Measurements from ENCODE around the gene SNRNP27.
A peak's percentile ranks its signal among the peaks of the same experiment; 100 is the strongest.
"Not testable (repeated sequence)": the region's sequence is repeated elsewhere in the genome, so short reads cannot be mapped to it uniquely, and the experiment has no call there.

Gene SNRNP27, protein sequence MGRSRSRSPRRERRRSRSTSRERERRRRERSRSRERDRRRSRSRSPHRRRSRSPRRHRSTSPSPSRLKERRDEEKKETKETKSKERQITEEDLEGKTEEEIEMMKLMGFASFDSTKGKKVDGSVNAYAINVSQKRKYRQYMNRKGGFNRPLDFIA

GRCh38 chr2:69893684-69894551, at the start of gene SNRNP27:
Gene SNRNP27, plus strand, starts transcription at chr2:69893956. Its CDS starts 29 bp downstream, at chr2:69893985.
- peak; percentile 32 for DNase-seq

DNA sequence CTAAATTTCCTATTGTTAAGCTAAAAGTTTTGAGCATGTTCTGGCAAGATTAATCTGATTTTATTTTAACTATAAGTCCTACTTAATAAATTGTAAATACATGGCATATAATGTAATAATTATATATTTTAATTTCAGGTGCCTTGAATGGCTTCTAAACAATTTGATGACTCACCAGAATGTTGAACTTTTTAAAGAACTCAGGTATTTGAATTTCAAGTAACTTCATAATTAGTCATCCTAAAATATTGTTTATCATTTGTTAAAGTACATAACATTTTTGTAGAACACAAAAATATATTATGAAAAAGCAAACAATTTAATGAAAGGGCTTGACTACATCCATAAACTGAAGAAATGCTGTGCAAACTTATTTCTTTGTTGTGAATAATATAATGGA, 49.8 kb upstream of the SNRNP27 start:
- DNase-seq, result no peak

GRCh38 chr2:69844560-69844959, 49.2 kb upstream of the SNRNP27 start:
- DNase-seq, result no peak

DNA sequence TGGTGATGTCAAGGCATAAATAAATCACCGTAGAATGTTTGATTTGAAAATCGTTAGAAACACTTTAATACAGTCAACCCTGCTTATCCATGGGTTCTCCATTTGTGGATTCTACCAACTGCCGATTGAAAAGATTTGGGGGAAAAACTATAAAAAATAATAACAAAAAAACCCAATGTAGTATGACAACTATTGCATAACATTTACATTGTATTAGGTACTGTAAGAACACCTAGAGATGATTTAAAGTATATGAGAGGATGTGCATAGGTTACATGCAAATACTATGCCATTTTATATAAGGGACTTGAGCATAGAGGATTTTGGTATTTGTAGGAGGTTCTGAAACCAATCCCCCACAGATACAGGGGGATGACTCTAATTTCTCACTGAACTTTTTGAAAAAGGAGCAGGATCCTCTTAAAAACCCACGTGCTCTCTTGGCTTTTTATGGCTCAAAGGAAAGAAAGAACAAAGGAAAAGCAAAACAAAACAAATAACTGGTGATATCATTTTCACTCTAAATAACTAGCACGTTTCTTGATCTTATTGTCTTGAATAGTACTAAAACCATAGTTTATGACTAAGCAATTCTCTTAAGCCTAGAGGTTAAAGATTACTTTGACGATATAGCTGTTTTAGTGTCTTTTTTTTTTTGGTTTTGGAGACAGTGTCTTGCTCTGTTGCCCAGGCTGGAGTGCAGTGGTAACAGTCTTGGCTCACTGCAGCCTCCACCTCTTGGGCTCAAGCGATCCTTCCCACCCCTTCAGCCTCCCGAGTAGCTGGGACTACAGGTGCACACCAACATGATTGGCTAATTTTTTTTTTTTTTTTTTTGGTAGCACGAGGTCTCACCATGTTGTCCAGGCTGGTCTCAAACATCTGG, 47.3 kb upstream of the SNRNP27 start:
- DNase-seq, result no peak

- no peak for DNase-seq
Observed at GRCh38 chr2:69847068-69847828, 46.5 kb upstream of the SNRNP27 start.

- DNase-seq, result no peak
Observed at GRCh38 chr2:69848186-69848790, 45.5 kb upstream of the SNRNP27 start.

DNA sequence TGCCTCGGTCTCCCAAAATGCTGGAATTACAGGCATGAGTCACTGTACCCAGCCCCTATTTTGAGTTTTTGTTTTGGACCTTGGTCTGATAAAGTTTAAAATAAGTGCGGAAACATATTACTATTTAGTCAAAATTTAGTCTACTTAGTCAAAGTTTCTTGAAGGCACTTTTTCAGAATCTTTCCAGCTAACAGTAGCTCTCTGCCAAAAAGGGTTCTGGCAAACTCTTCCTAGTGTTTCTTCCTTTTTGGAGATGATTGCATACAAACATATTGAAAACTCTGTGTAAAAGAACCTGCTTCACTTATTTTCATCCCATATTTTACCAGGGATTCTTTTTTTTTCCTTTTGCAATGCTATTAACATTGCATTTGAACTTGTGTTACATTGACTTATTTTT, 35.5 kb upstream of the SNRNP27 start:
- DNase-seq, result no peak

- DNase-seq, result no peak
Observed at GRCh38 chr2:69863298-69863697, 30.5 kb upstream of the SNRNP27 start.

GRCh38 chr2:69888451-69888850, 5.3 kb upstream of the SNRNP27 start:
- DNase-seq, result no peak

- DNase-seq, result no peak
Observed at GRCh38 chr2:69889302-69889701, 4.5 kb upstream of the SNRNP27 start.

GRCh38 chr2:69890881-69891280, 2.9 kb upstream of the SNRNP27 start:
- no peak for DNase-seq

DNA sequence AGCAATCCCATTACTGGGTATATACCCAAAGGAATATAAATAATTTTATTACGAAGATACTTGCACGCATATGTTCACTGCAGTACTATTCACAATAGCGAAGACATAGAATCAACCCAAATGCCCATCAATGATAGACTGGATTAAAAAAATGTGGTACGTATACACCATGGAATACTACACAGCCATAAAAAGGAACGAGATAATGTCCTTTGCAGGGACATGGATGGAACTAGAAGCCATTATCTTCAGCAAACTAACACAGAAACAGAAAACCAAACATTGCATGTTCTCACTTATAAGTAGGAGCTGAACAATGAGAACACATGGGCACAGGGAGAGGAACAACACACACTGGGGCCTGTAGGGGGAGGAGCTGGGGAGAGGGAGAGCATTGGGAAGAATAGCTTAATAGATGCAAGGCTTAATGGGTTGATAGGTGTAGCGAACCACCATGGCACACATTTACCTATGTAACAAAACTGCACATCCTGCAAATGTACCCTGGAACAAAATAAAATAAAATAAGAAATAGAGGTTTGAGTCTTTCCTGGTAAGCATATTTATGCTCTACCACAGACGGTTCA, 825 bp upstream of the SNRNP27 start:
- not testable (repeated sequence) for DNase-seq

DNA sequence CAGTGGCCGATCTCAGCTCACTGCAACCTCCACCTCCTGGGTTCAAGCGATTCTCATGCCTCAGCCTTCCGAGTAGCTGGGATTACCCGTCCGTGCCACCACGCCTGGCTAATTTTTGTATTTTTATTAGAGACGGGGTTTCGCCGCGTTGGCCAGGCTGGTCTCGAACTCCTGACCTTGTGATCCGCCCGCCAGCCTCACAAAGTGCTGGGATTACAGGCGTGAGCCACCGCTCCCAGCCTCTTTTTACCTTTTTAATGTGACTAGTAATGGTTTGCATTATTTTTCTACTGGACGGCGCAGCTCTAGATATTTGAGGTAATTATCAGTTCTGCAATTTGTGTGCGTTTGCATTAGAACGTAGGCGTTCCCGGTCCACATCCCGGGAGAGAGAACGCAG, 981 bp downstream of the SNRNP27 start:
- DNase-seq, result not testable (repeated sequence)

DNA sequence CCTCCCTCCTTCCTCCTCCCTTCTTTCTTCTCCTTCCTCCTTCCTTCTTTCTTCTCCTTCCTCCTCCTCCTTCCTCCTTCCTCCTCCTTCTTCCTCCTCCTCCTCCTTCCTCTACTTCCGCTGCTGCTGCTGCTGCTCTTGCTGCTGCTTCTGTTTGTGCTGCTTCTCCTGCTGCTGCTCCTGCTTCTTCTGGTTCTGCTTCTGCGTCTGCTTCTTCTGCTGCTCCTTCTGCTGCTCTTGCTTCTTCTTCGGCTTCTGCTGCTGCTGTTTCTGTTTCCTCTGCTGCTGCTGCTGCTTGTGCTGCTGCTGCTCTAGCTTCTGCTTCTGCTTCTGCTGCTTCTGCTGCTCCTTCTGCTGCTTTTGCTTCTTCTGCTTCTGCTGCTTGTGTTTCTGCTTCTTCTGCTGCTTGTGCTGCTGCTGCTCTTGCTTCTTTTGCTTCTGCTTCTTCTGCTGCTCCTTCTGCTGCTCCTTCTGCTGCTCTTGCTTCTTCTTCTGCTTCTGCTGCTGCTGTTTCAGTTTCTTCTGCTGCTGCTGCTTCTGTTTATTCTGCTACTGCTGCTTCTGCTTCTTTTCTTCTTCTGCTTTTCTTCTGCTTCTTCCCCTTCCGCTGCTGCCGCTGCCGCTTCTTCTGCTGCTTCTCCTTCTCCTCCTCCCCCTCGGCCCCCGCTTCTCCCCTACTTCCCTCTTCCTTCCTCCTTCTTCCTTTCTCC, 8.6 kb downstream of the SNRNP27 start:
- DNase-seq, result no peak

DNA sequence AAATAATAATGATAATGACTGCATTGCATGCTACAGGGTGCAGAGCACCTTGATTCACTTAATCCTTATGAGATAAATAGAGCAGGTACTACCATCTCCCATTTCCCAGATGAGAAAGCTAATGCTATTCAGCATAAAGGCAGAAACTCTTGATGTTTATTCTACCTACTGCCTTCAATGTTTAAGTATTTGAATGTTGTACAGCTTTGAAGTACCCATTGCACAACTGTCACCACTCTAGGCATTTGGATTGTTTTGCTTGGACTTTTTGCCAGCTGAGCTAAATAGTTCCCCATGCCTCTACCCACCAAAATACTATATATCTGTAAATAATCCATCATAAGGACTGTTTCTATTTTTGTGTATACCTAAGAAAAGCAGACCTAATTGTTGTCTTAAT, 13.5 kb downstream of the SNRNP27 start:
- DNase-seq, result no peak

DNA sequence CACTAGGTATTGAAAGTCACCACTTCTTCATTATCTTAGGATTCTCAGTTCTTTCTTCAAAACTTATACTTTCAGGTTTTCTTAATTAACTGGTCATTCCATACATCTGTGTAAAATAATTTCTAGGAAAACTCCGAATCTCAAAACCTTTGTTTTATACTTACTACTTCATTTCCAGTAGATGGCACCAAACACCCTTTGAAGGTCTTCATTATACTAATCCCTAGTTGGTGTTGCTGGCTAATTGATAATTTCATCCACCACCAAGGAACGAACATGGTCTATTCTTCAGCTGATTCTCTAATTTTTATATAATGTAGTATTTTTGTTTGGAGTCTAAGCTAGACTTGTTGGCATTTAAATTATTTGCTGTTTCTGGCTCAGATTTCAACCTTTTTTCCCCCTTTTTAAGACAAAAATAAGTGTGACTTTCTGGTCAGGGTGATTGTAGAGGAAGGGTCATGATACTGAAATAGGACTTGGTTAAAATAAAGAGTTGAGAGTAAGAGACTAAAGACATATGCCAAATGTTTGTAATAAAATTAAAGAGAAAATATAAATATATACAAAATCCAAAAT, 18.3 kb downstream of the SNRNP27 start:
- DNase-seq, result no peak

DNA sequence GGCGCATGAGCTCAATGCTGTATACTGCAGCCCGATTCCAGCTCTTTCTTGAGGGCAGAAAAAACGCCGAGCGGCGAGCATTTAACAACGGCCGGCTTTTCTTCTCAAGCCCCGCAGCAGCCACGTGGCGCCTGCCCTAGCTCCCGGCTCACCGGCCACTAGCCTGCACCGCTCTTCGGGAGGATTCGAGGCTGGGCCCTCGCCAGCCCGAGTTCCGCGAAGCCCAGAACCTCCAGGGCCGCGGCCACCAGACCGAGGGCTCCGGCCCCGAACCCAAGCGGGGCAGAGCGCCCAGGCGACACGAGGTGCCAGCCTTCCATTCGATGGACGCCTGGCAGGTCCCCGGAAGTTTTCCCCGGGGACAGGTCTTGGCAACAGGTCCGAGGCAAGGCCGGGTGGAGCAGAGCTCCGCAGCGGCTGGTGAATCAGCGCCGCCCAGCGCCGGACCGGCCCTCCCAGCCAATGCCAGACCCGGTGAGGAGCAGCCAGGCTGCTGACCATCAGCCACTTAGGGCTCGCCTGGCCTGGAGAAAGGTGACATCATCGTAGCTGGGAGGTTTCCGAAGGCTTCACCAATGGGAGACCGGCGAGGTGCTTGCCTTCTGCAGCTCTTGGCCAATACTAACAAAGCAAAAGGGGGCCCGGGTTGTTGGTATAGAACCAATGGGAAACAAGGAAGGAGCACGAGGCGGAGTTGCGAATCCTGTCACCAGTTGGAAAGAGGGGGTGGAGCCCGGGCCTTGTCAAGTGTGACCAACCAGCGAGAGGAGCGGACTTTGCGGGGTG, 20.6 kb downstream of the SNRNP27 start:
- peak; percentile 74 for DNase-seq

DNA sequence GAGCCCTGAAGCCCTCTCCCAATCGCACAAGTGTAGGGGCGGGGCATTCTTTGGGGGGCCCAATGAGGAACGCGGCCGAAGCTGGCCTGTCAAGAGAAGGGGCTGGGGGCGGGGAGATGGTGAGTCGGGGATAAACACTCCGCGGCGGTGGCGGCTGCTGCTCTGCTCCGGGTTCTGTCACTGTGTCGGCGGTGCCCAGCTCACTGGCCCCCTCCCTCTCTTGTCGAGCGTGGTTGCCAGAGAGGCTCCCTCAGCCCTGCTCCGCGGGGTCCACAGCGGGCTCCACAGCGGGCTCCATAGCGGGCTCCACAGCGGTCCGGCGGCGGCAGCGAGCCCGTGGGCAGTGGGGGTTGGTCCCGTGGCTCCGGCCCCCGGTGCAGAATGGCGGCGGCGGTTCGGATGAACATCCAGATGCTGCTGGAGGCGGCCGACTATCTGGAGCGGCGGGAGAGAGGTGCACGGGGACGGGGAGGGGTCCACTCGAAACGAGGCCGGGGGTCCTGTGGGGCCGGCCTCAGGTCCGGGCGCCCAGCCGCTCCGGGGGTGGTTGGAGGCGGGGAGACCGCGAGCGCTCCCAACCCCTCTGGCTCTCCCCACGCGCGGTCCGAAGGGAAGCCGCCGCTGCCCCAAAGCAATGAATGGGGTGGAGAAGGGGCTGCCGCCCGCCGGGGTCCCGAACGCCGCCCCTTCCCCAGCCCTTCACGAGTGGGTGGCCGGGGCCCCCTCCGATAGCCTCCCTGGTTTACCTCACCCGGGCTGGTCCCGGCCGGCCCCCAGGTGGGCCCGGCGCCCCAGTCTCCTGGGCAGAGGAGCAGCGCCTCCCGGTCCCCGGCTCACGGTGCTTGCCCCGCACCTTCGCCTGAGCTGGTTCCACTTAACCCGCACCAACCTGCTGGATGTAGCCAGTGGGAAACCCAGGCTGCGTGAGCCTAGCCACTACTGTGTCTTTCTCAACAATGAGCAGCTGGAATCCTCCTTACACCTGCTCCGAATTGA, 21.5 kb downstream of the SNRNP27 start, which contains the start of gene MXD1:
Gene MXD1, plus strand, starts transcription at position 160 of the 996 bp plus-strand sequence. Its CDS starts 222 bp downstream, at position 382.
- peak; percentile 79 for DNase-seq
